NCI-H1417 treated with DMSO at 0.1 percent for 48 hours (cell line): ENCODE data around the gene FASN.

Source experiments
- DNase-seq: peaks from one replicate; lab custom pipeline; 2025; lab: John Stamatoyannopoulos, UW

Gene FASN

DNA sequence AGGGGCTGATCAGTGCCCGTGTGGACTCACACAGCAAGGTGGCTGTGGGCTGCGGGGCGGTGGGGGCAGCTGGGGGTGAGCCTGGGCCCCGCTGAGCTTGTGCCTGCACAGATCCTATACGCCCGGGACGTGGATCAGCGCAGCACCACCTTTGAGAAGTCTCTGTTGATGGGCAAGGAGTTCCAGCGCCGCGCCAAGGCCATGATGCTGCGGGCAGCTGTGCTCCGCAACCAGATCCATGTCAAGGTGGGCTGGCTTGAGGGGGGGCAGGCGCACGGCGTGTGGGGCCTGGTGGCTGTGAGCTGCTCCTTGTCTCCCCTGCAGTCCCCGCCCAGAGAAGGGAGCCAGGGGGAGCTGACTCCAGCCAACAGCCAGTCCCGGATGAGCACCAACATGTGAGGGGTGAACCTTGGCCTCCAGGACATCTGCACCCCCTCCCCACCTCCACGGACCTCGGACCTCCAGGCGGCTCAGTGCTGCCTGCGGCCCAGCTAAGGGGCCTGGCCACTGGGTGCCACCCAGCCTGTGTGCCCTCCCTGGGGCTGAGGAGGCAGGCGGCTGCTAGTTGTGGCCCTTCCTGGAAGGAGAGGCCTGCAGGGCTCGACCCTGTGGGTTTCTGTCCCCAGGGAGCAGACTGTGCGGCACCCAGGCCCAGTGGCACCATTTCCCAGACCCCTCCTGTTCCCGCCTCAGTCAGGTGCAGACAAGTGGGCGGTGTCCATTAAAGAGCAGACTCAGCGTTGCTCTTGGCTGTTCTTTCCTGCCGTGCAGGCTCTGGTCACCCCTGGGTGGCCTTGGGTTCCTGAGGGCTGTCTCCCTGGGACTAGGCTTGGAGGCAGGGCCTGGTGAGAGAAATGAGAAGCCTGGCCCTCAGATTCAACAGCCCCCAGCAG is 41.1 kb downstream of the FASN start:
- DNase-seq = no peak

GRCh38 chr17:82055965-82056728 is 41.9 kb downstream of the FASN start:
- DNase-seq = no peak

GRCh38 chr17:82055023-82055964 is 42.7 kb downstream of the FASN start:
- DNase-seq = no peak

DNA sequence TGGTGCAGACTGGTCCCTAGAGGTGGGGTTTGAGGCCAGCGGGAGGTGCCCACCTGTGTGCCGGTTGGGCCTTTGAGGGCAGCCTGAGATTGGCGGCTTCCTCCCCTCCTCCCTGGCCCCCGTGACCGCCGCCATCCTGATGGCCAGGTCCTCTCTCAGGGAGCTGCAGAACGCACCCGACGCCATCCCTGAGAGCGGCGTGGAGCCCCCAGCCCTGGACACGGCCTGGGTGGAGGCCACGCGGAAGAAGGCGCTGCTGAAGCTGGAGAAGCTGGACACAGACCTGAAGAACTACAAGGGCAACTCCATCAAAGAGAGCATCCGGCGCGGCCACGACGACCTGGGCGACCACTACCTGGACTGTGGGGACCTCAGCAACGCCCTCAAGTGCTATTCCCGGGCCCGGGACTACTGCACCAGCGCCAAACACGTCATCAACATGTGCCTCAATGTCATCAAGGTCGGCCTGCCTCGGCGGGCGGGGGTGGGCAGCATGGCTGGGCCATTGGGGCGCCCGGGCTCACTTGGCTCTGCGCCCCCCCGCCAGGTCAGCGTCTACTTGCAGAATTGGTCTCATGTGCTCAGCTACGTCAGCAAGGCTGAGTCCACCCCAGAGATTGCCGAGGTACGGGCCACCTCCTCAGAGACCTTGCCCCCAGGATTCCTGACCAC is 43.5 kb downstream of the FASN start:
- no peak for DNase-seq

DNA sequence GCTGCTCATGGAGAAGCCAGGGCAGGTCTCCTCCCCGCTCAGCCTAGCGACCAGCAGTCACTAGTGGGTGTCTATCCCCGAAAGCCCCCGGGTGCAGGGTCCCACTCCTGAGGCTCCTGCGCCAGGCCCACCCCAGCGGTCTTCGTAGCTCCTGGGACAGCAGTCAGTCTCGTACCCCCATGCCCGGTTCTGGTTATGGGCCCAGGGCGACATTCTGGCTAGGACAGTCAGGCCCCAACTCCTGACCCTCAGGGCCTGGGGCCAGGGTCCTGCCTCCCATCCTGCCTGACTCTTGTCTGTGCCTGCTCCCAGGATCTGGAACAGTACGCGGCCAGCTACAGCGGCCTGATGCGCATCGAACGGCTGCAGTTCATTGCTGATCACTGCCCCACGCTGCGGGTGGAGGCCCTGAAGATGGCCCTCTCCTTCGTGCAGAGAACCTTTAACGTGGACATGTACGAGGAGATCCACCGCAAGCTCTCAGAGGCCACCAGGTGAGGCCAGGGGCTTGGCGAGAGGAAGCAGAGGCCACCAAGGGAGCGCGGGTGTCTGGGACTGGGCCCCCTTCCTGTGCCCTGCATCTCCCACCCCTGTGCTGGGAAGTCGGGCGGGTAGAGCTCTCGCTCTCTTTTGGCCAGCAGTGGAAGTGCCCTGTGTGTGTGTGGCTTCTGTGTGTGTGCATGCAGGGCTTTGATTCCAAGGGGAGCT is 44.3 kb downstream of the FASN start:
- no peak for DNase-seq

DNA sequence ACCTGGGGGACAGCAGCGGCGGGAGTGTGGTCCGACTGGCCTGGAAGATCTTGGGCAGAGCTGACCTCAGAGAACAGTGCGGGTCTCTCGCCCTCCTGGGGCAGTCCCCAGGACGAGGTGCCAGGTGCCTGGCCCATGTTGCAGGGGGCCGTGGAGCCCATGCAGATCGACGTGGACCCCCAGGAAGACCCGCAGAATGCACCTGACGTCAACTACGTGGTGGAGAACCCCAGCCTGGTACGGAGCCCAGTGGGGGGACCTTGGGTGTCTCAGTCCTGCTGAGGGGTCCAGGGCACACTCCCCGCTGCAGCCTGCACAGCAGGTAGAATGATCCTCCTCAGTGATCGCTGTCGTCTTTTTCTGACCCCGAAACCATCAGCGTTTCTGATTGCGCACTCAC is 44.9 kb downstream of the FASN start:
- no peak for DNase-seq

DNA sequence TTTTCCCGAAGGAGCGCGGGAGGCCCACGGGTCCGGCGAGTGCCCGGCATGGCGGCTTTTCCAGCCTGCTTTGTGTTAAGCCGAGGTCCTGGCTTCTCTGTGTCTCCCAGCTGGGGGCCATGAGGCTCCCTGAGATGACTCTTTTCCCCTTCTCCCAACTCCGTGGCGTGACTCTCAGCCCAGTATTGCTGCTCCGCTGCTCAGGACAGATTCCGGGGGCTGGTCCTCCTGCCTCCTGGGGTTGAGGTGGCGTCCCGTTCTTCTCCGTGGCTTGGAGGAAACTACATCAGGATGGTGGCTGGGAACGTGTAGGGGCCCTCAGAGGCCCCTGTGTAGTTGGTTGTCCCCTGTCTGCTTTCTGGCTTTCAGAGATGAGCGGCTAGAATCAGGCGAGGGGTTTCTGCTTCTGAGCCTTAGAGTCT is 45.4 kb downstream of the FASN start:
- DNase-seq = no peak

- DNase-seq = no peak
Observed at GRCh38 chr17:82051776-82052637, 46.0 kb downstream of the FASN start, which contains the start of the genes GPS1 and RFNG. Gene GPS1, plus strand, starts transcription at chr17:82051898. Its CDS starts 34 bp downstream, at chr17:82051932. Gene RFNG, minus strand, starts transcription at chr17:82051811. Its CDS starts 45 bp downstream, at chr17:82051766.

DNA sequence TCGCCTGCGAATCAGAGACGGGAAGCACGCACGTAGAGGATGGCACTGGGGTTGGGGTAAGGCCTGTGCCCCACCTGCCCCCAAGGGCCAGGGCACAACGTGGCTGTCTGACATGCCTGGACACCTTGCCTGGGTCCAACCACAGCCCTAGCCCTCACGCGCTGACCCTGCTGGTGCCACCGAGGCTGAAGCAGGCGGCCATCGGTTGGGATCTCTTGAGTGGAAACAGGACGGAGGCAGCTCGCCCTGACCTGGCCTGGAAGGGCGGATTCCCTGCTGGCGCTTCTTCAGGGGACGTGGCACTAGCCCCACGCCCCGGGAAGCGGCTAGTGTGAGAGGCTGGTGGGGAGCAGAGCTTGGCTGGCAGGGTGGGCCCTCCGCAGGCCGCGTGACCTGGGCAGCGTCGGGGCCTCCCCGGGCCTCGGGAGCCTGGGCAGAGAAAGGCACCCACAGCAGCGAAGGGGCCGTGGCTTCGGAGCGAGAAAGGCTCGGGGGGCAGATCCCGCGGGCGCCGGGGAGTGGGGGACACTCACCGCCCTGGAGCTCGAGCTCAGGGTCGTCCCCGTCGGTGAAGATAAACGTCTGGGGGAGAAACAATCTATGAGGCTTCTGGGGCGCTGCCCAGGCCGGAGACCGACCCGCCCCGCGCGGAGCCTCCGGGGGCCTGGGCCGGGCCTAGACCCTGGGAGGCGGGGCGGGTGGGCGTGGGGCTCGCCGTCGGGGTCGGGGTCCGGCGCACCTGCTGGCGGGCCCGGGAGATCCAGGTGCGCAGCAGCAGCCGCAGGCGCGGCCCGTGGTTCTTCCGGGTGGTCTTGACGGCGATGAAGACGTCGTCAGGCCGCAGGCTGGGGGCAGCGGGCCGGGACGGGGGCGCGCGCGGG is 47.0 kb downstream of the FASN start:
- no peak for DNase-seq

DNA sequence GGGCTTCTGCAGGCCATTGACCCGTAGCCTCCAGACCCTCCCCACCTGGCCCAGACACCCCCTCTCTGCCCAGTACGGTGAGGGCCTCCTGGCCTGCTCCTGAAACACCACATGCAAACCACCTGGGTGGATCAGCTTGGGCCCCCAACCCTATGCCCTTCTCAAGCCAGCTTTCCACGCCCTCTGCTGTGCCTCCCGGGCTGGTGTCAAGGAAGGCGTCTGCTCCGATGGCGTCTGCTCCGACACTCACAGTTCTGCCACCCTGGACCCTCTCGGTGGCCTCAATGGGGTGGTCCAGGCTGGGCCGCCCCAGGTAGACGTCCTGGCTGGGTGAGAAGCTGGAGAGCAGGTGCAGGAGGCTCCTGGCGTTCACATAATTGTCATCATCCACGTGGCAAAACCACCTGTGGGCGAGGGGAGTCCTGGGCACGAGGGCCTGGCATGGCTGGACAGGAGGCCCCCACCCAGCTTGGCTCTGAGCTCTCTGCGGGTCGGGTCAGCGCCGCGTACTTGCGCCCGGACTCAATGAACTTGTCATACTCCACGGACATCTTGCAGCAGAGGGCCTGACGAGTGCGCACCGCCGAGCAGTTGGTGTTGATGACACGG is 47.8 kb downstream of the FASN start:
- no peak for DNase-seq

- no peak for DNase-seq
Observed at GRCh38 chr17:82049521-82049971, 48.5 kb downstream of the FASN start.

- DNase-seq = no peak
Observed at GRCh38 chr17:82049106-82049505, 48.9 kb downstream of the FASN start.

GRCh38 chr17:82048571-82048971 is 49.5 kb downstream of the FASN start:
- DNase-seq = no peak

DNA sequence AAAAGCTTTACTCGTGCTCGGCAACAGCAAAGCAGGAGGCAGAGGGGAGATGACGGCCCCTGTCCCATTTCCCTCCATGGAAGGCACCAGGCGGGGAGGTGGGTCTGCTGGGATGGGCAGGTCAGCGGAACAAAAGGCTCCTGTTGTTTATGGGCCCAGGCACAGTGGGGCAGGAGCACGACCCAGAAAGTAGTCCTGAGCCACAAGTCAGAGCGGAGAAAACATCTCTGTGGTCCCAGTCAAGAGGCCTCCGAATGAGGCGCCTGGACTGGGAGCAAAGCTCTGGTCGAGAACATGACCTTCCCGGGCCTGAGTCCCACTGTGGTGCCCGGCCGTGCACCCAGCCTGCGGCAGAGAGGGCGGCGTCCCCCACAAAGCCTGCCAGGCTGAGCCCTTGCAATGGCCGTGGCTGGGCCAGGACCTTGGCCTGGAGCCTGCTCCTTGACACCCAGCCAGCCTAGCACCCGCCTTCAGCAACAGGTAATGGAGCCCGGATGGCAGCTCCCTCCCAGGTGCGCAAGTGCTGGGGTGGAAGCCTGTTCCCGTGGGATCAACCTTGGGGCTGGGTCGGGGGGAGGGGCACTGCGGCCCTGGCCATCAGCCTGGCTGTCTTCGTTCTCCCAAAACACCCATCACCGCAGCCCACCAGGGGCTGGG is 50.0 kb downstream of the FASN start:
- no peak for DNase-seq

DNA sequence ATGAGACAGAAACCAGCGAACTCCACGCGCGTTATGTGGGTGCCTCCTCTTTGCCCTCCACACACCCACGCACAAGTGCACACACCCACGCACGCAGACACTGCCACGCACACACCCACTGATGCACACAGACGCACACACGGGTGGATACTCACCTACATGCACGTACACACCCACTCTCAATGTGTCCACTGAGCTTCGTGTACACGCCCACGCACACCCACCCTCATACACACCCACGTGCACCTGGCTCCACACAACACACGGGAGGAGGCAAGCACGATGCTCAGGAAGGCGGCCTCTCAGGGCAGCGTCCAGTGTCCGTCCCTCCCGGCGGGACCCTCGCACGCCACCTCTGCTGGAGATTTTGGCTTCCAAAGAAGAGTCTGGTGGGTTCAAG is 50.7 kb downstream of the FASN start:
- no peak for DNase-seq

DNA sequence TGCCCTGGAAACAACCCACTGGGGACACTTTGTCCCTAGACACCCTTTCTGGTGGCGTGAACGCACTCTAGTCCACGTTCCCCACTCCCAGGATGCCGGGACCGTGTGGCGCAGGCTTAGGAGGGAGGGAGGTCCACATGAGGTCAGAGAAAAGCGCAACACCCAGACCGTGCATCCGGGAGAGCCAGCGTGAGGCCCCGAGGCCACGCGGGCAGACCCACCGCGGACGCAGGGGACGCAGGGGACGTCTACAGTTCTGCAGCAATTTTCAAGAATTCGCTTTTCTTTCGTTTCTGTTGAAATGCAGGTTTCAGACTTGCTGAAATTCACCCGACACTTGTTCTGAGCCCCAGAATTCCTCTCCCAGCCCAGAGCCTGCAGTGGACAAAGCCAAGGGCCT is 51.1 kb downstream of the FASN start:
- no peak for DNase-seq

GRCh38 chr17:82045936-82046484 is 52.0 kb downstream of the FASN start:
- no peak for DNase-seq
